HepG2 (cell line): ENCODE results near the gene ZNF584. TPM values are rescaled to one million over a fixed set of nuclear protein-coding genes. Genes with fewer than 3 reads are reported as not detected.

Experiments
- CAMTA2 ChIP-seq: sonication (generic); formaldehyde crosslinking; IDR thresholded peaks from 2 replicates; pipeline ENCODE4 v1.4.0; 2020; ENCODE audit warnings: mild to moderate bottlenecking, missing genetic modification reagents, borderline replicate concordance
- CCDC6 ChIP-seq: sonication (generic); formaldehyde crosslinking; IDR thresholded peaks from 2 replicates; pipeline ENCODE4 v1.8.1; 2022; ENCODE audit warnings: mild to moderate bottlenecking, missing genetic modification reagents, moderate library complexity
- DNMT1 ChIP-seq: sonication (generic); formaldehyde crosslinking; IDR thresholded peaks from 2 replicates; pipeline ENCODE4 v1.5.1; 2020; ENCODE audit warnings: mild to moderate bottlenecking, missing genetic modification reagents
- EZH2 ChIP-seq: conservative IDR thresholded peaks from 2 replicates; pipeline ENCODE4 v1.6.1; 2012; ENCODE audit warnings: mild to moderate bottlenecking, low read depth, low read length, moderate library complexity
- FOXC1 ChIP-seq: sonication (generic); formaldehyde crosslinking; IDR thresholded peaks from 2 replicates; pipeline ENCODE4 v1.8.0; 2022; ENCODE audit warnings: mild to moderate bottlenecking, missing genetic modification reagents, borderline replicate concordance
- GATAD1 ChIP-seq: IDR thresholded peaks from 2 replicates; pipeline ENCODE4 v1.6.1; 2016; ENCODE audit warnings: missing genetic modification reagents, missing compliant biosample characterization
- HIC2 ChIP-seq: sonication (generic); formaldehyde crosslinking; IDR thresholded peaks from 2 replicates; pipeline ENCODE4 v1.9.0; 2022; ENCODE audit warnings: low read depth, missing genetic modification reagents
- NPAS2 ChIP-seq: sonication (generic); formaldehyde crosslinking; IDR thresholded peaks from 2 replicates; pipeline ENCODE4 v1.8.0; 2022; ENCODE audit warnings: mild to moderate bottlenecking, missing genetic modification reagents, borderline replicate concordance
- NR2F2 ChIP-seq: IDR thresholded peaks from 2 replicates; pipeline ENCODE4 v1.6.1; 2012; ENCODE audit warnings: low read depth, inconsistent platforms, borderline replicate concordance
- NR2F6 ChIP-seq, 2 experiments: IDR thresholded peaks; 2 replicates each; pipeline ENCODE4 v1.6.1; 2016; ENCODE audit warnings: antibody characterized with exemption in 1 of 2, mild to moderate bottlenecking in 1 of 2
- PAF1 ChIP-seq: IDR thresholded peaks from 2 replicates; pipeline ENCODE4 v1.6.1; 2016; ENCODE audit warnings: missing genetic modification reagents, missing compliant biosample characterization
- REST ChIP-seq, 2 experiments: IDR thresholded peaks; 2 replicates each; pipeline ENCODE4 v1.6.1; 2011 to 2012; ENCODE audit warnings: low read length in 2 of 2, borderline replicate concordance in 1 of 2, low read depth in 1 of 2, mild to moderate bottlenecking in 1 of 2, moderate library complexity in 1 of 2
- REXO4 ChIP-seq: sonication (generic); formaldehyde crosslinking; IDR thresholded peaks from 2 replicates; pipeline ENCODE4 v1.8.0; 2022; ENCODE audit warnings: missing genetic modification reagents, mild to moderate bottlenecking, borderline replicate concordance
- SOX5 ChIP-seq: IDR thresholded peaks from 2 replicates; pipeline ENCODE4 v1.6.1; 2016; ENCODE audit warnings: borderline replicate concordance
- TEAD3 ChIP-seq: optimal IDR thresholded peaks from 2 replicates; pipeline ENCODE3; 2016; ENCODE audit warnings: borderline replicate concordance
- YEATS2 ChIP-seq: sonication (generic); formaldehyde crosslinking; IDR thresholded peaks from 2 replicates; pipeline ENCODE4 v1.4.0; 2020; ENCODE audit warnings: missing genetic modification reagents, borderline replicate concordance
- ZBTB14 ChIP-seq: sonication (generic); formaldehyde crosslinking; IDR thresholded peaks from 2 replicates; pipeline ENCODE4 v1.4.0; 2020; ENCODE audit warnings: missing genetic modification reagents
- ZBTB4 ChIP-seq: sonication (generic); formaldehyde crosslinking; IDR thresholded peaks from 2 replicates; pipeline ENCODE4 v1.4.0; 2020; ENCODE audit warnings: missing genetic modification reagents, mild to moderate bottlenecking, borderline replicate concordance
- ZNF225 ChIP-seq: sonication (generic); formaldehyde crosslinking; IDR thresholded peaks from 2 replicates; pipeline ENCODE4 v1.4.0; 2020; ENCODE audit warnings: mild to moderate bottlenecking, missing genetic modification reagents
- ZNF326 ChIP-seq: sonication (generic); formaldehyde crosslinking; IDR thresholded peaks from 2 replicates; pipeline ENCODE4 v1.4.0; 2020; ENCODE audit warnings: missing genetic modification reagents, borderline replicate concordance
- ZNF777 ChIP-seq: sonication (generic); formaldehyde crosslinking; IDR thresholded peaks from 2 replicates; pipeline ENCODE4 v1.4.0; 2020; ENCODE audit warnings: missing genetic modification reagents
- polyA plus RNA-seq, 8 experiments: library from polyadenylated mRNA; depleted of rRNA in 3 of 8; stranded (reverse) in 7 of 8; unstranded in 1 of 8; fragments of >200 nt; fragmentation: Illumina TruSeq in 4 of 8; extraction: Trizol in 4 of 8; gene quantifications; 2 replicates each; pipeline versions ENCODE4 v1.2.1 to v1.2.3, GENCODE V29; 2011 to 2016; ENCODE audit warnings: low read depth in 4 of 8, missing spikeins in 1 of 8, mixed read lengths in 1 of 8; ENCODE audit not compliant: insufficient read depth in 1 of 8
- total RNA-seq, 5 experiments: library from RNA; depleted of rRNA; stranded (reverse); fragments of >200 nt; fragmentation: Illumina TruSeq; extraction: Trizol; gene quantifications; 2 replicates each; pipeline ENCODE4 v1.2.3, GENCODE V29; 2016; ENCODE audit warnings: low read depth in 1 of 5

Gene ZNF584
- total and polyA plus RNA-seq, 2 of the 13 experiments (the other 11 are each of a cell fraction or from before 2014, with no cell fraction given), result 2.4 to 7.0 TPM

- TF ChIP-seq NPAS2 (CRISPR knock-in tag) (no peak), ZBTB14 (CRISPR knock-in tag) (no peak), YEATS2 (CRISPR knock-in tag) (no peak), FOXC1 (CRISPR knock-in tag) (peak; percentile 11; the same call in 1 of the 2 replicates), GATAD1 (no peak), TEAD3 (CRISPR knock-in tag) (peak; percentile 21), ZBTB4 (CRISPR knock-in tag) (no peak), CCDC6 (no peak), REST (IDR thresholded peaks at IDR 0.05; ENCODE audit: borderline replicate concordance in 1 of 2, low read depth in 1 of 2, low read length in 2 of 2) (no peak), PAF1 (no peak), NR2F6 (IDR thresholded peaks at IDR 0.05) (peak; percentile 32; the same call in 1 of the 2 replicates), NR2F6 (CRISPR knock-in tag; IDR thresholded peaks at IDR 0.05) (peak; percentile 31; the same call in 1 of the 2 replicates), HIC2 (CRISPR knock-in tag) (no peak), CAMTA2 (CRISPR knock-in tag) (no peak), DNMT1 (no peak), REXO4 (CRISPR knock-in tag) (peak; percentile 21; the same call in 1 of the 2 replicates), ZNF225 (CRISPR knock-in tag) (no peak), ZNF326 (peak; percentile 39; the same call in 1 of the 2 replicates), NR2F2 (no peak), ZNF777 (no peak), SOX5 (CRISPR knock-in tag) (no peak), EZH2 (no peak)
Measured at GRCh38 chr19:58407658-58408151, 744 bp upstream of the ZNF584 start (continued).
